ENCODE measurements around the gene TRIM8. TPM values are rescaled to one million over a fixed set of nuclear protein-coding genes. Genes with fewer than 3 reads are reported as not detected.

Gene TRIM8
- total RNA-seq, 1 experiment from 2014 or later, result 37.0 TPM

GRCh38 chr10:102648889-102649796 lies 4.9 kb downstream of the TRIM8 start:
- Histone ChIP-seq H4K91ac (ENCODE audit: insufficient read length, low read depth, low read length) (no peak overlapping the region), H4K5ac (ENCODE audit: insufficient read length, low read depth, low read length) (no peak overlapping the region), H3K56ac (ENCODE audit: insufficient read length, low read depth, low read length) (no peak overlapping the region), H3K79me1 (ENCODE audit: insufficient read depth, low read depth, low read length, poor library complexity, severe bottlenecking) (peaks cover 6% of the 10 kb centered on the region), H3K27me3 (ENCODE audit: insufficient read depth, low read length) (no peaks in the 10 kb centered on the region), H2BK15ac (ENCODE audit: low read depth, low read length) (no peak overlapping the region), H3K9ac (ENCODE audit: extremely low read depth, insufficient read length, low read length) (no peak overlapping the region), H3K4ac (ENCODE audit: low read depth, low read length) (no peak overlapping the region), H2BK12ac (ENCODE audit: insufficient read length, low read depth, low read length) (no peak overlapping the region), H3K18ac (ENCODE audit: insufficient read length, low read depth, low read length) (no peak overlapping the region), H2AFZ (ENCODE audit: low read length) (no peak overlapping the region), H4K8ac (replicated peaks; ENCODE audit: insufficient read length, low read depth, low read length) (no peak overlapping the region), H3K23ac (ENCODE audit: insufficient read length, low read depth, low read length) (no peak overlapping the region), H3K4me1 (ENCODE audit: insufficient read depth, low read length) (peaks cover 5% of the 10 kb centered on the region; the same call in 1 of the 2 replicates), H2BK5ac (ENCODE audit: insufficient read length, low read length) (no peak overlapping the region), H3K27ac (ENCODE audit: insufficient read length, low read depth, low read length) (no peak overlapping the region), H3K79me2 (ENCODE audit: insufficient read depth, low read length) (peaks cover 21% of the 10 kb centered on the region; the same call in 1 of the 2 replicates), H3K4me2 (ENCODE audit: insufficient read depth, insufficient read length, low read length) (no peak overlapping the region), H3K9me3 (ENCODE audit: control insufficient read depth, low read depth, low read length) (no peaks in the 10 kb centered on the region), H3K23me2 (ENCODE audit: insufficient read length, low read depth, low read length, poor library complexity, severe bottlenecking) (peaks cover 24% of the 10 kb centered on the region), H2AK5ac (ENCODE audit: insufficient read length, low read length) (no peak overlapping the region), H3K14ac (ENCODE audit: insufficient read depth, low read length) (peak overlapping the region; percentile 56), H3T11ph (ENCODE audit: low read length) (no peak overlapping the region), H4K20me1 (ENCODE audit: control insufficient read depth, insufficient read depth, insufficient read length) (peaks cover 3% of the 10 kb centered on the region), H2BK120ac (ENCODE audit: low read depth, low read length, poor library complexity, severe bottlenecking) (no peak overlapping the region), H2BK20ac (ENCODE audit: low read depth, low read length, poor library complexity, severe bottlenecking) (no peak overlapping the region)
- H3K27me3 Mint-ChIP-seq (ENCODE audit: low read depth), result no peaks in the 10 kb centered on the region
- H3K4me1 Mint-ChIP-seq, result peaks cover 65 to 74% of the 10 kb centered on the region in 2 experiments
- peaks cover 2 to 20% (median 13%) of the 10 kb centered on the region in 3 experiments; a peak in 3 of 7 replicates for H3K36me3 Mint-ChIP-seq (ENCODE audit: insufficient read depth in 1 of 3, low read depth in 3 of 3)
- TF ChIP-seq CTCF (conservative IDR thresholded peaks at IDR 0.05), result no peak
- H3K4me3 Mint-ChIP-seq, result peak overlapping the region; percentile 34 to 73
- no peak for DNase-seq
- no peaks in the 10 kb centered on the region for H3K9me3 Mint-ChIP-seq
- no CpG with 5 or more reads among the region's 25 CpGs for WGBS (ENCODE audit: extremely low coverage, insufficient read length, low lambda C conversion rate)
- H3K27ac Mint-ChIP-seq, result peak overlapping the region; percentile 75 to 98 (median 92); a peak in 6 of 7 replicates

Measured in H9 (cell line).